GM23338 (cell line): ENCODE results near the gene UBAC2. TPM values are rescaled to one million over a fixed set of nuclear protein-coding genes. Genes with fewer than 3 reads are reported as not detected.

Experiments
- ATAC-seq: fragments of 200-7000 bp; cut with Tn5 transposase; 3 replicates; pipeline ENCODE4 v1.9.1; 2020
- DNase-seq: peaks from one replicate; pipeline ENCODE4 v3.0.0-alpha.2; 2015; ENCODE audit warnings: low spot score
- H2AFZ ChIP-seq: fragments of 200-600 bp; sonication (generic); 2 replicates; pipeline ENCODE4 v1.8.0; 2016; ENCODE audit warnings: antibody characterized with exemption, mild to moderate bottlenecking, moderate library complexity
- H3F3A ChIP-seq: fragments of 200-600 bp; sonication (generic); replicated peaks from 2 replicates; pipeline ENCODE4 v1.8.0; 2017; ENCODE audit warnings: antibody characterized with exemption, mixed run types, low read depth
- H3K27ac ChIP-seq: fragments of 200-600 bp; sonication (generic); 2 replicates; pipeline ENCODE4 v1.6.1; 2016; ENCODE audit warnings: low read depth
- H3K27me3 ChIP-seq: fragments of 200-600 bp; sonication (generic); 2 replicates; pipeline ENCODE4 v1.8.0; 2016; ENCODE audit warnings: mild to moderate bottlenecking, mixed run types, moderate library complexity; ENCODE audit not compliant: insufficient read depth
- H3K36me3 ChIP-seq: fragments of 200-600 bp; sonication (generic); 2 replicates; pipeline ENCODE4 v1.8.0; 2016; ENCODE audit warnings: mild to moderate bottlenecking; ENCODE audit not compliant: insufficient read depth
- H3K4me1 ChIP-seq: fragments of 200-600 bp; sonication (generic); 2 replicates; pipeline ENCODE4 v1.8.0; 2016; ENCODE audit warnings: mild to moderate bottlenecking, moderate library complexity; ENCODE audit not compliant: insufficient read depth
- H3K4me2 ChIP-seq: fragments of 200-600 bp; sonication (generic); 2 replicates; pipeline ENCODE4 v1.7.1; 2017; ENCODE audit warnings: mixed run types
- H3K4me3 ChIP-seq: fragments of 200-600 bp; sonication (generic); 2 replicates; pipeline ENCODE4 v1.6.1; 2016; ENCODE audit warnings: mixed run types
- H3K79me2 ChIP-seq: fragments of 200-600 bp; sonication (generic); replicated peaks from 2 replicates; pipeline ENCODE4 v1.8.0; 2017; ENCODE audit warnings: mild to moderate bottlenecking; ENCODE audit not compliant: insufficient read depth
- H3K9me2 ChIP-seq: fragments of 200-600 bp; sonication (generic); 2 replicates; pipeline ENCODE4 v1.8.0; 2017; ENCODE audit not compliant: insufficient read depth
- H4K20me1 ChIP-seq: fragments of 200-600 bp; sonication (generic); replicated peaks from 2 replicates; pipeline ENCODE4 v1.8.0; 2017; ENCODE audit warnings: mild to moderate bottlenecking; ENCODE audit not compliant: insufficient read depth
- H3K27ac Mint-ChIP-seq: 2 replicates; pipeline ENCODE4 v1.8.0; 2020; ENCODE audit warnings: inconsistent platforms, mild to moderate bottlenecking, moderate library complexity, mixed read lengths
- H3K27me3 Mint-ChIP-seq: 3 replicates; pipeline ENCODE4 v1.8.0; 2022; ENCODE audit warnings: low read depth, mild to moderate bottlenecking, moderate library complexity, mixed read lengths, inconsistent platforms; ENCODE audit not compliant: insufficient read depth, poor library complexity
- H3K36me3 Mint-ChIP-seq: 3 replicates; pipeline ENCODE4 v1.8.0; 2021; ENCODE audit warnings: low read depth, mild to moderate bottlenecking, inconsistent platforms, moderate library complexity, mixed read lengths
- H3K4me1 Mint-ChIP-seq: 3 replicates; pipeline ENCODE4 v1.8.0; 2020; ENCODE audit warnings: mild to moderate bottlenecking, inconsistent platforms, mixed read lengths
- H3K4me3 Mint-ChIP-seq: 3 replicates; pipeline ENCODE4 v1.8.0; 2021; ENCODE audit warnings: moderate library complexity, mild to moderate bottlenecking, inconsistent platforms, mixed read lengths
- H3K9me3 Mint-ChIP-seq: 3 replicates; pipeline ENCODE4 v1.8.0; 2020; ENCODE audit warnings: moderate library complexity, mild to moderate bottlenecking, inconsistent platforms, mixed read lengths
- CREB1 ChIP-seq: fragments of 250-450 bp; sonication (Bioruptor Pico); IDR thresholded peaks from 2 replicates; pipeline ENCODE4 v1.5.0; 2020; ENCODE audit warnings: low read depth, mild to moderate bottlenecking, moderate library complexity
- CTCF ChIP-seq, 2 experiments: fragments of 200-600 bp in 1 of 2; sonication (generic) in 1 of 2; conservative IDR thresholded peaks; 2 replicates each; pipeline versions ENCODE4 v1.5.1 to v1.6.1; 2016 to 2017; ENCODE audit warnings: antibody characterized with exemption in 2 of 2, low read depth in 2 of 2, mild to moderate bottlenecking in 2 of 2, moderate library complexity in 1 of 2
- ETS1 ChIP-seq: IDR thresholded peaks from 2 replicates; pipeline ENCODE4 v1.6.1; 2016; ENCODE audit warnings: antibody characterized with exemption
- EZH2phosphoT487 ChIP-seq: fragments of 200-600 bp; sonication (generic); IDR thresholded peaks from one replicate; pipeline ENCODE4 v1.8.1; 2018; ENCODE audit warnings: antibody characterized with exemption; ENCODE audit not compliant: unreplicated experiment
- JUNB ChIP-seq: IDR thresholded peaks from one replicate; pipeline ENCODE4 v1.6.1; 2016; ENCODE audit warnings: antibody characterized with exemption; ENCODE audit not compliant: unreplicated experiment
- POLR2AphosphoS5 ChIP-seq: IDR thresholded peaks from 2 replicates; pipeline ENCODE4 v1.6.1; 2016; ENCODE audit warnings: antibody characterized with exemption, low read depth
- REST ChIP-seq: IDR thresholded peaks from one replicate; pipeline ENCODE4 v1.6.1; 2018; ENCODE audit warnings: antibody characterized with exemption; ENCODE audit not compliant: unreplicated experiment
- ZNF331 ChIP-seq: fragments of 250-450 bp; sonication (Bioruptor Pico); IDR thresholded peaks from 2 replicates; pipeline ENCODE4 v1.5.0; 2020; ENCODE audit warnings: low read depth, mild to moderate bottlenecking, moderate library complexity
- ZNF462 ChIP-seq: fragments of 250-450 bp; sonication (Bioruptor Pico); IDR thresholded peaks from 2 replicates; pipeline ENCODE4 v1.5.0; 2020; ENCODE audit warnings: mild to moderate bottlenecking, moderate library complexity
- polyA plus RNA-seq: library from polyadenylated mRNA; unstranded; fragments of >200 nt; fragmentation: Nextera tagmentation; extraction: Ambion mirVana; gene quantifications from 2 replicates; pipeline ENCODE4 v1.2.1, GENCODE V29; 2016
- total RNA-seq: library from RNA; depleted of rRNA; stranded (reverse); fragments of >200 nt; shearing (Covaris generic); gene quantifications from 2 replicates; pipeline ENCODE4 v1.2.3, GENCODE V29; 2014

The UBAC2 gene
- total and polyA plus RNA-seq, 2 experiments from 2014 or later = 37.9 to 76.9 TPM

- H3K4me1 ChIP-seq = no peaks in the 10 kb centered on the region
- Mint-ChIP-seq H3K27ac (no peak overlapping the region), H3K36me3 (no peaks in the 10 kb centered on the region), H3K27me3 (peaks cover 1% of the 10 kb centered on the region), H3K4me1 (no peaks in the 10 kb centered on the region), H3K4me3 (no peak overlapping the region), H3K9me3 (no peaks in the 10 kb centered on the region; the same call in 2 of the 3 replicates)
- H2AFZ ChIP-seq = no peak overlapping the region
- no peaks in the 10 kb centered on the region for H3F3A ChIP-seq
- ATAC-seq = no peak
- no peak overlapping the region for H3K4me2 ChIP-seq
- H3K4me3 ChIP-seq = no peak overlapping the region
- no peak for TF ChIP-seq ZNF462
- TF ChIP-seq JUNB = no peak
- no peak for TF ChIP-seq ZNF331 (CRISPR knock-in tag)
- no peak for TF ChIP-seq CTCF (conservative IDR thresholded peaks at IDR 0.05; ENCODE audit: low read depth in 2 of 2)
- TF ChIP-seq EZH2phosphoT487 = no peak
- no peak for TF ChIP-seq POLR2AphosphoS5
- TF ChIP-seq CREB1 (CRISPR knock-in tag) = no peak
- no peak for TF ChIP-seq REST
- no peak for TF ChIP-seq ETS1
- H3K36me3 ChIP-seq = no peaks in the 10 kb centered on the region
- no peak for DNase-seq
- H3K27me3 ChIP-seq = no peaks in the 10 kb centered on the region
- no peak overlapping the region for H3K27ac ChIP-seq
- 0 out of 2 replicates have a peak, but pooled peaks cover 3% of the 10 kb centered on the region for H3K9me2 ChIP-seq
- no peaks in the 10 kb centered on the region for H4K20me1 ChIP-seq
- no peaks in the 10 kb centered on the region for H3K79me2 ChIP-seq
These were observed 44.8 kb upstream of the UBAC2 start for GRCh38 chr13:99155821-99156220.
